ENCODE data around the gene ELMO3. TPM values are rescaled to one million over a fixed set of nuclear protein-coding genes. Genes with fewer than 3 reads are reported as not detected.

Gene ELMO3, protein sequence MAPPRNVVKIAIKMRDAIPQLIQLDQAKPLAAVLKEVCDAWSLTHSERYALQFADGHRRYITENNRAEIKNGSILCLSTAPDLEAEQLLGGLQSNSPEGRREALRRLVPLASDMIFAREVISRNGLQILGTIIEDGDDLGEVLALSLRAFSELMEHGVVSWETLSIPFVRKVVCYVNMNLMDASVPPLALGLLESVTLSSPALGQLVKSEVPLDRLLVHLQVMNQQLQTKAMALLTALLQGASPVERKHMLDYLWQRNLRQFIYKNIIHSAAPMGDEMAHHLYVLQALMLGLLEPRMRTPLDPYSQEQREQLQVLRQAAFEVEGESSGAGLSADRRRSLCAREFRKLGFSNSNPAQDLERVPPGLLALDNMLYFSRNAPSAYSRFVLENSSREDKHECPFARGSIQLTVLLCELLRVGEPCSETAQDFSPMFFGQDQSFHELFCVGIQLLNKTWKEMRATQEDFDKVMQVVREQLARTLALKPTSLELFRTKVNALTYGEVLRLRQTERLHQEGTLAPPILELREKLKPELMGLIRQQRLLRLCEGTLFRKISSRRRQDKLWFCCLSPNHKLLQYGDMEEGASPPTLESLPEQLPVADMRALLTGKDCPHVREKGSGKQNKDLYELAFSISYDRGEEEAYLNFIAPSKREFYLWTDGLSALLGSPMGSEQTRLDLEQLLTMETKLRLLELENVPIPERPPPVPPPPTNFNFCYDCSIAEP
- total RNA-seq (0.26 and 0.33 TPM in 2 replicates), polyA plus RNA-seq (0.36 and 0.42 TPM in 2 replicates), polyA minus RNA-seq (ENCODE audit: low replicate concordance) (0.16 and 0.26 TPM in 2 replicates)
- polyA plus RNA-seq (2012), result 0.37 and 0.52 TPM in 2 replicates

- no peaks in the 10 kb centered on the region for H3K9me3 ChIP-seq (ENCODE audit: control insufficient read depth, insufficient read depth, low read depth, low read length)
- no peak within 1 kb of the TSS for H3K4me2 ChIP-seq (ENCODE audit: extremely low read depth, insufficient read depth, low read length)
- H4K20me1 ChIP-seq (ENCODE audit: control insufficient read depth, extremely low read depth, insufficient read depth, low read length), result no peaks in the 10 kb centered on the region
- TF ChIP-seq, protein P1, sequence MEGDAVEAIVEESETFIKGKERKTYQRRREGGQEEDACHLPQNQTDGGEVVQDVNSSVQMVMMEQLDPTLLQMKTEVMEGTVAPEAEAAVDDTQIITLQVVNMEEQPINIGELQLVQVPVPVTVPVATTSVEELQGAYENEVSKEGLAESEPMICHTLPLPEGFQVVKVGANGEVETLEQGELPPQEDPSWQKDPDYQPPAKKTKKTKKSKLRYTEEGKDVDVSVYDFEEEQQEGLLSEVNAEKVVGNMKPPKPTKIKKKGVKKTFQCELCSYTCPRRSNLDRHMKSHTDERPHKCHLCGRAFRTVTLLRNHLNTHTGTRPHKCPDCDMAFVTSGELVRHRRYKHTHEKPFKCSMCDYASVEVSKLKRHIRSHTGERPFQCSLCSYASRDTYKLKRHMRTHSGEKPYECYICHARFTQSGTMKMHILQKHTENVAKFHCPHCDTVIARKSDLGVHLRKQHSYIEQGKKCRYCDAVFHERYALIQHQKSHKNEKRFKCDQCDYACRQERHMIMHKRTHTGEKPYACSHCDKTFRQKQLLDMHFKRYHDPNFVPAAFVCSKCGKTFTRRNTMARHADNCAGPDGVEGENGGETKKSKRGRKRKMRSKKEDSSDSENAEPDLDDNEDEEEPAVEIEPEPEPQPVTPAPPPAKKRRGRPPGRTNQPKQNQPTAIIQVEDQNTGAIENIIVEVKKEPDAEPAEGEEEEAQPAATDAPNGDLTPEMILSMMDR (conservative IDR thresholded peaks at IDR 0.05 in 1 of 2, IDR thresholded peaks at IDR 0.05 in 1 of 2; ENCODE audit: low read depth in 1 of 2, low read length in 2 of 2), result peak in 1 of 2 donors; percentile 36
- no peak for TF ChIP-seq EZH2 (IDR thresholded peaks at IDR 0.05; ENCODE audit: low read length, missing control alignments)
- H3K4me3 ChIP-seq (replicated peaks in 1 of 4; ENCODE audit: control extremely low read depth in 1 of 4, insufficient read depth in 1 of 4, low read depth in 3 of 4, low read length in 4 of 4), result no peak within 1 kb of the TSS
- no peak within 1 kb of the TSS for H3K9ac ChIP-seq (ENCODE audit: insufficient read depth, low read length)
- peaks cover 54% of the 10 kb centered on the region for H3K36me3 ChIP-seq (ENCODE audit: control insufficient read depth, insufficient read depth, low read length)
- H3K27ac ChIP-seq (ENCODE audit: insufficient read depth, low read length), result no peak within 1 kb of the TSS
- no peak for DNase-seq (ENCODE audit: low read depth in 2 of 2)
- no peaks in the 10 kb centered on the region for H3K4me1 ChIP-seq (ENCODE audit: control insufficient read depth, extremely low read depth, insufficient read depth, low read length)
- H2AFZ ChIP-seq (ENCODE audit: low read length), result no peak within 1 kb of the TSS
- peaks cover 6% of the 10 kb centered on the region for H3K79me2 ChIP-seq (ENCODE audit: control insufficient read depth, insufficient read depth, low read length)
- no peaks in the 10 kb centered on the region for H3K27me3 ChIP-seq (ENCODE audit: control insufficient read depth, insufficient read depth, low read length)
Measured at GRCh38 chr16:67199011-67199807, at the start of gene ELMO3. Gene ELMO3 (plus strand): TSS chr16:67199131. CDS start chr16:67199327, 196 bp downstream.

DNA sequence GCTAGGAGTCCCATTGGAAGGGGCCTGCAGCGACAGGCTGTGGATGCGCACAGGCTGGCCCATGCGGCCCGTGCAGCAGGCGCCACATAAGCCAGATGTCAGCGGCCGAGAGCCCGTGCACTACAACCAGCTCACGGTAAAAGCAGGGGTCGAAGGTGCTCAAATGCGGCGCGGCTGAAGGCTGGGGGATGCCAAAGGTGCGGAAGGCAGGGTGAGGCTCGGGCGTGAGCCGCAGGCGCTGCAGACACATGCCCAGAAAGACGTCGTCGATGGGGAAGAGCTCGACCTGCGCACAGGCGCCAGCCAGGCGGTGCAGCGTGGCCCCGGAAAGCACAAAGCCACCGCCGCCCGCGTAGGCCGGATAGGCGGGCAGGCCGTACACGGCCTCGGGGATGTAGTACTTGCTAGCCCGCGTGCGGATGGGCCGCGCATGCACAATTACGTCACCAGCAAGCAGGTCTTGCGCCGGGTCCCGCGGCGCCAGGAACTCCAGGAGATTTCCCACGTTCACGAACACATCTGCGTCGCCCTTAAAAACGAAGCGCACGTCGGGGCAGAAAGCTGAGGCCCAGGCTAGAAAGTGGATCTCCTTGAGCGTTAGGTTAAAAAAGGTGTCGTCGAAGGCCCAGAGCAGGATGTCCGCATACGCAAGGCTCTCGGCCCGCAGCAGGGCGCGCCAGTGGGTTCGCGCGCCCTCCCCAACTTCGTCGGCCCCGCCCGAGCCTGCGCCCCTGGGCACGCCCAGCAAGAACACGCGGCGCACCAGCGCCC is 49.5 kb upstream of the ELMO3 start:
- no peak overlapping the region for H3K27ac ChIP-seq (ENCODE audit: insufficient read depth, low read length)
- no peaks in the 10 kb centered on the region for H3K27me3 ChIP-seq (ENCODE audit: control insufficient read depth, insufficient read depth, low read length)
- H3K9me3 ChIP-seq (ENCODE audit: control insufficient read depth, insufficient read depth, low read depth, low read length), result no peaks in the 10 kb centered on the region
- no peak overlapping the region for H2AFZ ChIP-seq (ENCODE audit: low read length)
- no peak for TF ChIP-seq EZH2 (IDR thresholded peaks at IDR 0.05; ENCODE audit: low read length, missing control alignments)
- TF ChIP-seq, protein P1 (conservative IDR thresholded peaks at IDR 0.05 in 1 of 2, IDR thresholded peaks at IDR 0.05 in 1 of 2; ENCODE audit: low read depth in 1 of 2, low read length in 2 of 2), result no peak
- peak overlapping the region in 1 of 4 experiments; percentile 78 for H3K4me3 ChIP-seq (replicated peaks in 1 of 4; ENCODE audit: control extremely low read depth in 1 of 4, insufficient read depth in 1 of 4, low read depth in 3 of 4, low read length in 4 of 4)
- no peaks in the 10 kb centered on the region for H3K79me2 ChIP-seq (ENCODE audit: control insufficient read depth, insufficient read depth, low read length)
- H3K9ac ChIP-seq (ENCODE audit: insufficient read depth, low read length), result no peak overlapping the region
- H4K20me1 ChIP-seq (ENCODE audit: control insufficient read depth, extremely low read depth, insufficient read depth, low read length), result no peaks in the 10 kb centered on the region
- peaks cover 2% of the 10 kb centered on the region for H3K4me1 ChIP-seq (ENCODE audit: control insufficient read depth, extremely low read depth, insufficient read depth, low read length)
- DNase-seq (ENCODE audit: low read depth in 2 of 2), result peak in 1 of 2 donors; percentile 28
- peaks cover 17% of the 10 kb centered on the region for H3K36me3 ChIP-seq (ENCODE audit: control insufficient read depth, insufficient read depth, low read length)
- H3K4me2 ChIP-seq (ENCODE audit: extremely low read depth, insufficient read depth, low read length), result no peak overlapping the region

All from fibroblast of lung (primary cell).